22Rv1 (cell line): ENCODE results near the gene ANHX.

ENCODE experiments used
- ZFX ChIP-seq: fragments of 450-650 bp; IDR thresholded peaks from 2 replicates; pipeline ENCODE4 v1.6.1; 2017; ENCODE audit warnings: antibody characterized with exemption, borderline replicate concordance
- TF ChIP-seq, protein P1 (sequence below): fragments of 450-650 bp; IDR thresholded peaks from 2 replicates; pipeline ENCODE4 v1.5.1; 2017; ENCODE audit warnings: mild to moderate bottlenecking

DNA sequence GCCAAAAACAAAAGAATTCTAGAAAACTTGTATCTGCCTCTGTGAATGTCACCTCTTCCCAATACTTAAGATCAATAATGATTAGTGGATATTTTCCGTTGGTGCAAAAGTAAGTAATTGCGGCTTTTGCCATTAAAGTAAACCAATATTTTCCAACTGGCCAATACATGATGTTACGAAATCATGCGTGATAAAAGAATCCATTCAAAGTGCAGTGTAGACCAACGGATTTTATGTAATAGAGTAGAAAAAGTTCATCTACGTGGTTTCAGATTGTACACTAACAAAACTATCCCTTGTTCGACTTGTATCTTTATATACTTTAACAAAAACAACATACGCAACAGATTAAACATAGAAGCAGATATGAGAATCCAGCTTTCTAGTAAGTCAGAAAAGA, 55.0 kb downstream of the ANHX start:
- TF ChIP-seq, protein P1, sequence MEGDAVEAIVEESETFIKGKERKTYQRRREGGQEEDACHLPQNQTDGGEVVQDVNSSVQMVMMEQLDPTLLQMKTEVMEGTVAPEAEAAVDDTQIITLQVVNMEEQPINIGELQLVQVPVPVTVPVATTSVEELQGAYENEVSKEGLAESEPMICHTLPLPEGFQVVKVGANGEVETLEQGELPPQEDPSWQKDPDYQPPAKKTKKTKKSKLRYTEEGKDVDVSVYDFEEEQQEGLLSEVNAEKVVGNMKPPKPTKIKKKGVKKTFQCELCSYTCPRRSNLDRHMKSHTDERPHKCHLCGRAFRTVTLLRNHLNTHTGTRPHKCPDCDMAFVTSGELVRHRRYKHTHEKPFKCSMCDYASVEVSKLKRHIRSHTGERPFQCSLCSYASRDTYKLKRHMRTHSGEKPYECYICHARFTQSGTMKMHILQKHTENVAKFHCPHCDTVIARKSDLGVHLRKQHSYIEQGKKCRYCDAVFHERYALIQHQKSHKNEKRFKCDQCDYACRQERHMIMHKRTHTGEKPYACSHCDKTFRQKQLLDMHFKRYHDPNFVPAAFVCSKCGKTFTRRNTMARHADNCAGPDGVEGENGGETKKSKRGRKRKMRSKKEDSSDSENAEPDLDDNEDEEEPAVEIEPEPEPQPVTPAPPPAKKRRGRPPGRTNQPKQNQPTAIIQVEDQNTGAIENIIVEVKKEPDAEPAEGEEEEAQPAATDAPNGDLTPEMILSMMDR = no peak
- no peak for TF ChIP-seq ZFX
